H1 (cell line): Measurements from ENCODE around the gene ORC3. TPM values are rescaled to one million over a fixed set of nuclear protein-coding genes. Genes with fewer than 3 reads are reported as not detected.

Experiments used
- SUZ12 ChIP-seq: fragments of 200-600 bp; sonication (generic); IDR thresholded peaks from 2 replicates; pipeline ENCODE4 v1.6.1; 2012; ENCODE audit warnings: mild to moderate bottlenecking, inconsistent platforms, low read length, moderate library complexity, mixed read lengths
- polyA plus RNA-seq, 7 experiments: library from polyadenylated mRNA; depleted of rRNA in 3 of 7; stranded (reverse) in 5 of 7; unstranded in 2 of 7; fragments of >200 nt in 5 of 7; fragments of 200-250 nt in 2 of 7; gene quantifications; 1 replicate in 5 of 7; 2 replicates in 1 of 7; 4 replicates in 1 of 7; pipeline versions ENCODE4 v1.2.1 to v1.2.3, GENCODE V29; 2011 to 2013; ENCODE audit warnings: missing spikeins in 2 of 7, mixed read lengths in 2 of 7
- total RNA-seq: library from RNA; stranded (reverse); fragmentation: NEBNext Ultra II Directional; extraction: Animal tissue kit (Norgen Biotek cat#: 25700); gene quantifications from 2 replicates; pipeline ENCODE4 v1.2.1, GENCODE V29; 2021

Gene ORC3
- total and polyA plus RNA-seq, 2 of the 8 experiments (the other 6 are each of a cell fraction or from before 2014, with no cell fraction given) = 35.9 to 60.9 TPM

- TF ChIP-seq SUZ12 = no peak
- TF ChIP-seq, all 59 proteins: peak for 0
Observed at GRCh38 chr6:87575423-87575822, 14.5 kb upstream of the ORC3 start (continued).
